Inferior parietal cortex (tissue), 1 donor: ENCODE data around the gene DDIT3.

Experiments
- DNase-seq: peaks from one replicate; pipeline ENCODE4 v3.0.0-alpha.2; 2016; ENCODE audit errors: extremely low spot score

The DDIT3 gene

DNA sequence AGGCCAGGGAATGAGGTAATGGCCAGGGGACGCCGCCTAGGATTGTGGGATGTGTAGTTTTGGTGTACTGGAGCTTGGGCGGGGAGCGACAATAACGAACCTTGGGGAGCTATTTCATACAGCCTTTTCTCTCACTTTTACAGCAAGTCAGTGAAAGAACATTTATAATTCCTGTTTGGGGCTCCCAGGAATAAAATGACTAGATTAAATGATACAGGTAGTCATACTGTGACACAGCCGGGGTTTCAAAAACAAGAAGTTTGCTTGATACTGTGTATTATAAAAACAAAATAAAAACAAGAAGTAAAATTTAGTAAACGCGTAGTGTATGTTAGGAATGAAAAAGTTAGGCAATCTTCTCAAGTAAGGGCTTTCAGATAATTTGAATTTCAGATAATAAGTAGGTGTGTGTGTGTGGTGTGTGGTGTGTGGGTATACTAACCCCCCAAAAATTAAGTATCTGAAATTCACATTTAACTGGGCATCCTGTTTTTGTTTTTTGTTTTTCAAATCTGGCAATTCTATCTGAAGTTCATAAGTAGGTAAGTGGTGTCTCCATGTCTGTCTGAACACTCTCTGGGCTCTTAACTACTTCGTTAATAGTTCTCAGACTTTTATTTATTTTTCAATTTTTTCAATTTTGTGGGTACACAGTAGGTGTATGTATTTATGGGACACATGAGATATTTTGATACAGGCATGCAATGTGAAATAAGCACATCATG, 27.1 kb upstream of the DDIT3 start:
- DNase-seq: peak; percentile 97

DNA sequence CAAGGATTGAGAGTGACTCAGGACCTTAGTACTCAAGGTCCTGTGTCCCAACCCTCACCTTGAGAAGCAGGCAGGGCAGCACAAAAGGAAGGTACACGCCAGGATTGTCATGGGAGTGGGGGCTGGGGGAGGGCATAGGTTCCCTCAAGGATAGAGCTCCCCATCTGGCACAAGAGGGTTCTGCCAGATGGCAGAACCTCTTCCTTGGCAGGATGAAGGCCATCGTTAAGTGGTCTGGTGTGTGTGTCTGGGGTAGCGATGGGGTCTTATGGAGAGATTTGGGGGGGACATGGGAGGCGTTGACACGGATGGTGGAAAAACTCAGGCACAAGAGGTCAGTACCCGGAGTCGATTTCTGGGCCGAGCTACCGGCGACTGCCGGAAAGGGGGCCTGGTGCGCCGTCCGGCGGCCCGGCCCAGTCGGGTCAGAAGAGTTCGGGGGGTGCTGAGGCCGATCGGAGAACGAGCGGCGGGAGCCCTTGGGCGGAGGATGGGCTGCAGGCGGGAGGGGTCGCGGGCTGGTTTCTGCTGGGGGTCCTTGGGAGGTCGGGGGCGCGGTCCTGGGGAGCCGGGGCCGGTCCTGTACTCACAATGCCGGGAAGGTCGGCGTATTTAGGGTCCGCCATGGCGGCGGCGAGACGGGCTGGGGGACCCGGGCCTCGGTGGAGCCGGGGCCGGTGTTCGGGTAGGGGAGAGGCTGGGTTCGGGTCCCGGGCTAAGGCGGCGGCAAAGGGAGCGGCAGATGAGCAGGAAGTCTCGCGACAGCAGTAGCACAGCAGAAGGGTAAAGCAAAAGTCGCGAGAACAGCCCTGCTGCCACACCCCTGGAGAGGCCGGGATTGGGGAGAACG, 26.3 kb upstream of the DDIT3 start, which contains the start of gene DCTN2:
DCTN2 (minus strand) TSS at position 755 of the 850 bp plus-strand sequence; CDS start at position 626, 129 bp downstream.
- DNase-seq: no peak

DNA sequence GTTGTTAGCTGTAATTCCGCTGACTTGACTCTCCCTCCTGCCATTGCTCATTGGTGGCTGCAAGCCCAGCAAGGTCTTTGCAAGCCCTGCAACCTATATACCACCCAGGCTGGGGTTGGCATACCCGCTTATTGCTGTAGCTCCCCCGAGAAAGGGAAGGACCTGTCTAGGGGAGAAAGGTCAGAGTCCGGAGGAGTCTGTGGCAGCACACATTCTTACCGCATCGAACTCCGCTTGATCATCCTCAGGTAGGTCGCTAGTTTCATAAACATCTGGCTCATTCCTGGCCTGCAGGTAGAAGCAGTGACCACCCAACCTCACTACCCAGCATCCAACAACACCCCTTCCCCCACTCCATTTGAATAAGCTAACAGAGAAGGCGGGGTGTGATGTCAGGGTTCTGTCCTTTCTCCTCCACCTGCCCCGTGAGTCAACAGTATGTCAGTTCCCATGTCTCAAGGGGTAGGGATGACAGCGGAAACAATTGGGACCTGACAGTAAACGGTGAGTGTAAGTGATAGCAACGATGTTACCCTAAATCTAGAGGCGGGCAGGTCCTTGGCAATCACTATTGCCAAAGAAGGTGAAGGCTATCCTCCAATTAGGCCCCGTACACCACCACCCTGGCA, 25.6 kb upstream of the DDIT3 start:
- no peak for DNase-seq

DNA sequence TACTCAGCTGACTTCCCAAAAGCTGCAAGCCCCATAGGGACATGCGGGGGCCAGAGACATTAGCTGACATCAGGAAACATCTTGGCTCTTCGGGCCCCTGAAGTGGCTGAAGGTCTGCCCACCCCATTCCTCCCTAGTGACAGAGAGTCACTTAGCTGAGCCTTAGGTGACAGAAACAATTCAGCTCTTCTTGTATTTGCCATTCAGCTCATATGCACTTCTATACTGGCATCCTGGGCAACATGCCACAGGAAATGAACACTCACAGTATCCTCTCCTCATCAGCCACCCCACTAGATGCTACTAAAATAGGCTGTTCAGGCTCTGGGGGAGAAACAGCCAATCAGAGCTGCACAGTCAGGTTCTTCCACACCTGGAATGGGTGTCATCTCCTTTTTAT, 23.3 kb upstream of the DDIT3 start:
- DNase-seq: peak; percentile 31

DNA sequence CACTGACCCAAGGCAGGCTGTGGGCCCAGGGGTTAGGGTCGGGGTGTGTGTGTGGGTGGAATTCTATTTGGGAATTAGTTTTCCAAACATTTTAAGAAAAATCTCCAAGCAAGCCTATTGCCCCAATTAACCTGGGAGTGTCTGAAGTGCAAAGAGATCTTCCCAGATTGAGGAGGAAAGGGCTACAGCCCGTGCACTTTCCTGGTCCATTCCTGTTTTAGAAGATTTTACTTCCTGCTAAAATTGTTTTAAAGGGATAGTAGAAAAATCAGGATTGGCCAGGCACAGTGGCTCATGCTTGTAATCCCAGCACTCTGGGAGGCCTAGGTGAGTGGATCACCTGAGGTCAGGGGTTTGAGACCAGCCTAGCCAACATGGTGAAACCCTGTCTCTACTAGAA, 21.4 kb upstream of the DDIT3 start:
- no peak for DNase-seq

DNA sequence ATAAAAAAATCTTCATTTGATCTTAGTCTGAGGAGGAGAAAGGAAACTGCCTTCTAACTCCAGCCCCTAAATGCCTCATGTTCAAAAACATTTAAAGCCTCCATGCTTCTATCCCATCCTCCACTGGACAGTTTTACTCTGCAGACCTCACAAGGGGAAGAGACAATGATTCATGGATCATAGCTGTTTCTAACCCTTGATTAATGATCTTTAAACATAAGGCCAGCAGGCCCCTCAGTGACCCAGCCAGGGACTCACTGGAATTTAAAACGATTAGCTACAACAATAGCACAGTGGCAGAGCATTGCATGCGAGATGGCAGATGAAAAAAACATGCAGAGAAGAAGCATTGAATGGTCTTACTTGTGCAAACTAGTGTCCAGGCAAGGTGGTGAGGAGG, 20.7 kb upstream of the DDIT3 start:
- DNase-seq: no peak

DNA sequence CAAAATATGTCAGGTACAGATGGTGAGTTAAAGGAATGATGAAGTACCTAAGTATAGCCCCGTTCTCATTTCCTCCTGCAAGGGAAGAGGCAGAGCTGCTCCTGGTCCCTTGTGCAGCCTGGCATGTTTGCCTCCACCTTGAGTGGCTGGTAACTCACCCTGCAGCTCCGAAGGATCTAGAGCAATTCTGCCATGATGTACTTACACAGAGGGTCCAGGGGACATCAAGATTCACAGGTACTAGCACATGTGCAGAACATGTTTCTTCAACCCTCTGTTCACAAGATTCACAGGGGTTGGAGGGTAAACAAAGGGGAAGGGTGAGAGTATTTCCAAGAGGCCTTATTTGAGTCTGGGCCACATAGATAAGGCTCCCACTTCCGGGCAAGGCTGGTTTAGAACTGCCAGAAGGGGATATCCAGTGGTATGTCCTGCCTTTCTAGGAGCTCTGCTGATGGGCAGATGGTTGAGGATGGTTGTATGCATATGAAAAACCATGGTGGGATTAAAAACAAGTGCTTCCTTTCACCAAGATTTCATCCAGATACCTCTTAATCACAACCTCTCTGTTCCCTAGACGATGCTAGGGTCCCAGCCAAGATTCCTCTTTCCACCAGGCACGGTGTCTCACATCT, 18.9 kb upstream of the DDIT3 start:
- peak; percentile 17 for DNase-seq

DNA sequence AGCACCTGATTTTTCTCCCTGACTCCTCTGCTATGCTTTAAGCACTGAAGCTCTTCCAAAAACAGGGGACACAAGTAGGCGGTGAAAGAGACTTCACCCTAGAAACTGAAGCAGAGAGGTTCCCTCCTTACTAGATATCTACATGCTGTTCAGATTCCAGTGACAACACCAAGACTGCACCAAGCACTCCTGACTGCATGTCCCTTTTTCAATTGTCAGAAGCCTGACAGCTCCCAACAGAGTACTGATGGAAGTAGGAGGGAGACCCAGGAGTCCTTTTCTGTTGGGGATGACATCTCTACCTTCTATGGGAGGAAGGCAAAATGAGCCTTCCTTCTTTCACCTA, 16.3 kb upstream of the DDIT3 start:
- DNase-seq: no peak

DNA sequence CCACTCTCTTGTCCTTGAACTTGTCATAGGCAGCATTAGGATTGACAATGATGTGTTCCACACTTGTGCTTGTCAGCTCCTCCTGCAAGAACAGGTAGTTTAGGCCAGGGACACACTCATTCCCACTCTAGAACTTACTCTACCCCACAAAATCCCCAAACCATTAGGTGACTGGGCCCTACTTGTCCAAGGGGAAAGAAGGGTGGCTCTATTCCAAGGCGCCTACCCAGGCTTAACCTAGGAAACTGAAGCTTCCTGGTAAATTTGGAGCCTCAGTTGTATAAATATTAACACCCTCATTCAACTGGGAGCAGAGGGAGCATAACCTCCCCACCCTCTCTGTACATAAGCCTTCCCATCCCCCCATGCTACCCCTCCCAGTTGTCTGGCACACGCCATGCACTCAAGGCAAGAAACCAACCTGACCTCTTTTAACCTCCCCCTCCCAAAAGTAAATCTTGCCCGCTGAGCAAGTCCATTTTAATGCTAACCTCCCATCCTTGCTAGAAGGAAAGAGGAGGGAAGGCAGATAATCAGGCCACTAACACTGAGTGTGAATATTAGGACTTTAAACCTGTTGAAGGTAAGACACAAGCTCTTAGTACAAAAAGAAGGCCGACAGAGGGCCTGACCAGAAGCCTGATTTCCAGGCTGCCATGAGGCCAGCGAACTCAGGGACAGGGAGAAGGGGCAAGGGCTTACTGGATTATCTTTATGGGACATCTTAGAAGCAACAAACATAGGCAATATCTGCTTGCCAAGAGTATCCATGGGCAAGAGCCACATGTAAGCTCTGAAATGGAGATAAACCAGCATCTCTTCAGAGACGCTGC, 15.7 kb upstream of the DDIT3 start:
- no peak for DNase-seq

DNA sequence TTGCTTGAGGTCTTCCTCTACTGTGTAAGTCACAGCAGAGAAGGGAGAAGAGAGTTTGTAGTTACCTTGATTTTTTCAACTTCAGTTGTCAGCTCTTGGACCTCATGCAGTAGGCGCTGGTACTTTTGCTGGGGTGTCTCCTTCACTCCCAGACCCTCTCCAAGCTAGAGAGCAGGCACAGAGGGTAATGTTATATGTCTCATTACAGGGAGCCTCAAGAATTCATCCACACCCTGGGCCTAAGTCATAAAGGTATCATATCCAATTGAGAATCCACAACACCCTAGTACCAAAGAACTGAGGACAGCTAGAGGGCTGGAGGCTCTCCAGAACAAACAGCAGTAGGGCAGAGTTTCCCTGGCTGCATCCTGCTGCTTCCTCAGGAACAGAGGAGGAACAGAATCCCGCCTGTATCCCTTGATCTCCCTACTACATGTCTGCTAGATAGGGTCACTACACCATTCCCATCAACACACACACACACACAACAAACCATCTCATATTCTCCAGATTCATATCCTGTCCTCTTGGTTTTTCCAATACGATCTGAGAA, 14.8 kb upstream of the DDIT3 start:
- no peak for DNase-seq

DNA sequence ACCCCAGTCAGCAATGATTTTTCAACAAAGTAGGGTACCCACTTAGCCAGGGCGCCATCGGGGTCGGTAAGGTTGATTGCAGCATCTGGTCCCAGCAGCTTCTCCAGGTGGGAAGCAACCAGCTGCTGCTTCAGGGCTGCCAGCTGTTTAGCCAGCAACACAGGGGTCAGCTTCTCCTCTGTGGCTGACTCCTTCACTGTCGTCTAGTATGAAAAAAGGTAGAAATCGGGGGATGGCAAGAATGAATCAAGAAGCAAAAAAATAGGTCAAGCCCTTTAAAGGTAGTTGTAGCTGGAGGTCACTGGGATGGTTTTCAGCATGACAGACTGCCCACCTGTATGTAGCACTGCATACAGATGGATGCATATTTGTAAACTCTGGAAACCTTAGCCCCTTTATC, 13.9 kb upstream of the DDIT3 start:
- no peak for DNase-seq

DNA sequence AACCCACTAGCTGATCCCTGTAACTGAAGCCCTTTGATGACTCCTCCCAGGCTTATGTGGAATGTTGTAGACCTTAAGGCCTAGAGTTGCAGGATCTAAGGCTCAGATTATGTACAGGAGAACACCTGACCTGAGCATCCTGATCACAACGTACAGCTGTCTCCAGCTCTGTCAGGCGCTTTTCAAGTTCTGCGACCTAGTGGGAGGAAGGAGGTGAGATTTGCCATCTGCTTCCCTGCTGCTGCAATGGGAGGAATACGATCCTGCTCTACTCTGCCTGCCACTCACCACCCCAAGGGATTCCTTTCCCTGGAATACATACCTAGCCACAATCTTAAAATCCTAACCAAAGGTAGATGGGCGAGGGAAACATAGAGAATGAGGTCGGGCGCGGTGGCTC, 12.8 kb upstream of the DDIT3 start:
- no peak for DNase-seq

DNA sequence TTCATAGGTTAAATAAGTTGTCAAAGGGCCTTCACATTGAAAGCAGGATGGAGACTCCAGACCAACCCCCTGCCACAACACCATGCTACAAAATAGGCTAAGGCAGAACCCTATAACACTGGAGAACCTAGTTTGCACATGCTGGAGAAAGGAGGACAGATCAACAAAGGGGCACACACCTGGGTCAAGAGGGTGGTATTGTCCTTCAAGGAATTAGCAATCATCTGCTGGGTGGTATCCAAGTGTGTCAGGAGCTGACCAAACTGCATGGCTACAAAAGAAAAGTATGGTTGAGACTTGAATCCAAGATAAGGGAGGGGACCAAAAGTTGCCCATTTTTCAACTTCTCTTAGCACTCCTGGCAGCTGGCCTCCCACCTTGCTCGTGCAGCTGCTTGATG, 11.5 kb upstream of the DDIT3 start:
- no peak for DNase-seq

DNA sequence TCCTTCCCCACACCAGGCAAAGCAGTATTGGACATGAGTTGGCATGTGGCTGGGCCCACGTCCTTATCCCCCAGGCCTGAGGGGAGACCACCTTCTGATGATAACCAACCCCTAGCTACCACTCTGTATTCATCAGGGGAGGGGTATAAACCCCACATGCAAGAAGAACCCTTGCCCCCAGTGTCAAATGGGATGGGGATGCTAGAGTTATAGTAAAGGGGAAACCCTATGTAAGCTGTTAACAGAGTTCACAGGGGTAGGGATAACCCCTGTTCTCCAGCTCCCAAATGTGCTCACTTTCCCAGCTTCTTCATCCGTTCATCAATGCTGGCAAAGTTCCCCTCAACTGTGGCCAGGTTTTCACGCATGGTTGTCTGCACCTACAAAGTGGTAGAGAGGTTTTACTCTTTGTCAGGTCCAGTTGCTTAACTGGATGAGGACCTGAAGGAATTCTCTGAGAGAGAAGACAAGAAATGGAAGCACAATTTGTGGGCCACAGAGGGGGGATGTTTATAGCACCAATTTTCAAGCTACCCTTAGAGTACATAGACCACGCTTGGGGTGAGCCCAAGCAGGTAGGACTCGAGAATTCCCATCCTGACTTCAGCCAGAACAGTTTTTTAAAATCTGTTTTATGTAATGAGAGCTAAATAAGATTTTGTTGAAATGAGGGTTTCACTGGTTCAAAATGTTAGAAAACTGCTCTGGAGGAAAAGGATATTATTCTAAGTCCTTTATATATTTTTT, 10.3 kb upstream of the DDIT3 start:
- no peak for DNase-seq

DNA sequence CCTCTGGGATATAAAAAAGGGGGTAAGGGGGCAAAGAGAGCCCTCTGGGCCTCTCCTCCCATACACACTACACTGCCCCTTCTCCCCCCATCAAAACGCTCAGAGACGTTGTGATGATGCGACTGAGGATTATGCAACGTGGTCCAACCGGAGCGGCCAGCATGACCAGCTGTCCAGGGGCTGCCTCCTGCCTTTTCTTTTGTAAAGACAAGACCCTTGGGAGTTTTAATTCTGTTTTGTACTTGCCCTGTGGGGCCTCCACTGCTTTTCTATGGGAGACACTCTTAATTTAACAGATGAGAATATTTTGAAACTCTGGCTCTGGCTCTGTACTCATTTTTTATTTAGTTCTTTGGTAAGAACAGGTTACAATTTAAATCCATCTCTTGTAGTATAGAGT, 9.5 kb upstream of the DDIT3 start:
- no peak for DNase-seq

DNA sequence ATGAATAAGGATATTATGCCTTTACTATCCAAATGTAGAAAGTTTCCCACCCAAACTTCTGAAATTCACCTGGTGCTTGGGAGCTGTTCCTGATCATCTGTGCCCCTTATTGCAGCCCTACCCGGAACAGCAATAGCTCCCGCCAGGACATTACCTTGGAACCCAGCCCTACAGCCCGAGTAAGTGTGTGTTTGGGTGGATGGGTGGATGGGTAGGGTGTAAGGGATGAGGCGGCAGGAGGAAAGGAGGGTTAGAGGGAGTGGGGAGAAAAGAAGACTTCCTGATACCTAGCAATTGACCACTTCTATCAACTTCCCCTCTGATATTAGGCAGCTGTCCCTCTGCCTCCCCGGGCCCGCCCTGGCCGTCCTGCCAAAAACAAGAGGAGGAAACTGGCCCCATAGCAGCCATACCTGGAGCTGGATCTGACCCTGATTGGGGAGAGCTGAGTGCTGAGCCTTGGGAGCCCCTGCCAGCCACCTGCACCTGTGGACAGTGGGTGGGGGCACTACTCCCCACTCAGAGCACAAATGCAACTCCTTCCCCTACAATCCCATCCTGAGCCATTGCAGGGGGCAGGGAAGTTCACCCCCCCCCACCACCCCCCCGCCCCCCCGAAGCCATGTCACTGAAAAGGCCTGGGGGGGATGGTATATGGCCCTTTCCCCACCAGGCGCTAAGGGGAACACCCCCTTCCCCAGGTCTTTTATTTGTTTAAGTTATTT, 8.7 kb upstream of the DDIT3 start:
- DNase-seq: no peak

DNA sequence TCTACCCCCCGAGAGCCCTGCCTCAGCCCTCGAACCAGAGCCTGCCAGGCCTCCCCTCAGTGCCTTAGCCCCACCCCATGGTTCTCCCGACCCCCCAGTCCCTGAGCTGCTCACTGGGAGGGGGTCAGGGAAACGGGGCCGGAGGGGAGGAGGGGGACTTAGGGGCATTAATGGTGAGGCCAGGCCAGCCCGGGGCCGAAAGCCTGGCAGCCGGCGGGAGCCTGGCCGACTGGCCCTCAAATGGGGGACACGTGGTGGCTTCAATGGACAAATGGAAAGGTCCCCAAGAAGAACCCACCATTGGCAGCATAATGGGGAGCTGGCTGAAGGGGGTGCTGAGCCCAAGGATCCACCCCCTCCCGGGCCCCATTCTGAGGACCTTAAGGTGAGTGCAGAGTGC, 7.9 kb upstream of the DDIT3 start:
- DNase-seq: no peak

DNA sequence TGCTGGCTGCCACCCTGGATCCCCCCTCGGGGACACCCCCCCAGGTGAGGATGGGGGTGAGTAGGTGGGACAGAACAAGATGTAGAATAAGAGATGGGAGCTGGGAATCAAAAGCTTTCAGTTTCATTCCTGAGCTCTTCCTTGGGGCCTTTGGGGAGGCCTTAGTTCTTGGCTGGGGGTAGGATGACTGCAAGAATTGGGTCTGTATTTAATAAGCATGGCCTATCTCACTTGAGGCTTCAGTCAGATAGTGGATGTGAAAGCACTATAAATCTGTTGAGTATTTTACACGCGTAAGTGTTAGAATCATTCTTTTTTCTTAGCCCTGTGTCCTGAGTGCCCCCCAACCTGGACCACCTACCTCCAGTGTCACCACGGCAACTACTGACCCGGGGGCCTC, 6.9 kb upstream of the DDIT3 start:
- DNase-seq: no peak

DNA sequence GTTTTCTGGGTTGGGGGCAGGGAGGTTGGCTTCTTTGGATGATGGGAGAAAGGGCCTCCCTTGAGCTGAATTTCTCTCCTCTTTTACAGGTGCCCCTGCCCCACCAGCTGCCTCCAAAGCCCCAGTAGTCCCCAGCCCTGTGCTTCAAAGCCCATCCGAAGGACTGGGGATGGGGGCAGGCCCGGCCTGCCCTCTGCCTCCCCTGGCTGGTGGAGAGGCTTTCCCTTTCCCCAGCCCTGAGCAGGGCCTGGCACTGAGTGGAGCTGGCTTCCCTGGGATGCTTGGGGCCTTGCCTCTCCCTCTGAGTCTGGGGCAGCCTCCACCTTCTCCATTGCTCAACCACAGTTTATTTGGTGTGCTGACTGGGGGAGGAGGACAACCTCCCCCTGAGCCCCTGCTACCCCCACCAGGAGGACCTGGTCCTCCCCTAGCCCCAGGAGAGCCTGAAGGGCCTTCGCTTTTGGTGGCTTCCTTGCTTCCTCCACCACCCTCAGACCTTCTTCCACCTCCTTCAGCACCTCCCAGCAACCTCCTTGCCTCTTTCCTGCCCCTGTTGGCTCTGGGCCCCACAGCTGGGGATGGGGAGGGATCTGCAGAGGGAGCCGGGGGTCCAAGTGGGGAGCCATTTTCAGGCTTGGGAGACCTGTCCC, 6.3 kb upstream of the DDIT3 start:
- no peak for DNase-seq
